Peyer's patch (tissue), 4 donors: ENCODE data around the gene OPRL1. TPM values are rescaled to one million over a fixed set of nuclear protein-coding genes. Genes with fewer than 3 reads are reported as not detected.

ENCODE experiments used
- DNase-seq, 3 donors: peaks; one replicate each; pipeline ENCODE4 v3.0.0-alpha.2; 2017 to 2019
- H3K27ac ChIP-seq, 4 donors: fragments of 200-600 bp; sonication (generic); one replicate each; pipeline ENCODE4 v1.5.1; 2016 to 2019
- H3K27me3 ChIP-seq, 2 donors: fragments of 200-600 bp; sonication (generic); one replicate each; pipeline ENCODE4 v1.5.1; 2019
- H3K36me3 ChIP-seq, 3 donors: fragments of 200-600 bp; sonication (generic); one replicate each; pipeline ENCODE4 v1.5.1; 2016 to 2019
- H3K4me1 ChIP-seq, 4 donors: fragments of 200-600 bp; sonication (generic); one replicate each; pipeline ENCODE4 v1.5.1; 2016 to 2019
- H3K4me3 ChIP-seq, 4 donors: fragments of 200-600 bp; sonication (generic); 1 replicate in 3 of 4; 2 replicates in 1 of 4; pipeline ENCODE4 v1.5.1; 2016 to 2019; ENCODE audit warnings: mild to moderate bottlenecking in 1 of 4
- H3K9me3 ChIP-seq, 4 donors: fragments of 200-600 bp; sonication (generic); one replicate each; pipeline ENCODE4 v1.5.1; 2016 to 2019; ENCODE audit warnings: mild to moderate bottlenecking in 1 of 4
- POLR2A ChIP-seq, 2 donors: fragments of 450-650 bp; IDR thresholded peaks; one replicate each; pipeline ENCODE4 v1.5.1; 2017; ENCODE audit warnings: antibody characterized with exemption in 2 of 2, mild to moderate bottlenecking in 2 of 2, moderate library complexity in 2 of 2
- total RNA-seq, 4 donors: library from RNA; depleted of rRNA; stranded (reverse); fragments of >200 nt; gene quantifications; one replicate each; pipeline ENCODE4 v1.1.0, GENCODE V29; 2016
- TF ChIP-seq, protein P1 (sequence below), 6 experiments: fragments of 450-650 bp in 4 of 6; fragments of 200-600 bp in 2 of 6; sonication (generic) in 1 of 6; IDR thresholded peaks; one replicate each; pipeline ENCODE4 v1.5.1; 2017 to 2019; ENCODE audit warnings: antibody characterized with exemption in 6 of 6, mild to moderate bottlenecking in 3 of 6, moderate library complexity in 1 of 6

The OPRL1 gene
- total RNA-seq, 4 donors from 2014 or later = 0.27 TPM; not detected in 3

DNA sequence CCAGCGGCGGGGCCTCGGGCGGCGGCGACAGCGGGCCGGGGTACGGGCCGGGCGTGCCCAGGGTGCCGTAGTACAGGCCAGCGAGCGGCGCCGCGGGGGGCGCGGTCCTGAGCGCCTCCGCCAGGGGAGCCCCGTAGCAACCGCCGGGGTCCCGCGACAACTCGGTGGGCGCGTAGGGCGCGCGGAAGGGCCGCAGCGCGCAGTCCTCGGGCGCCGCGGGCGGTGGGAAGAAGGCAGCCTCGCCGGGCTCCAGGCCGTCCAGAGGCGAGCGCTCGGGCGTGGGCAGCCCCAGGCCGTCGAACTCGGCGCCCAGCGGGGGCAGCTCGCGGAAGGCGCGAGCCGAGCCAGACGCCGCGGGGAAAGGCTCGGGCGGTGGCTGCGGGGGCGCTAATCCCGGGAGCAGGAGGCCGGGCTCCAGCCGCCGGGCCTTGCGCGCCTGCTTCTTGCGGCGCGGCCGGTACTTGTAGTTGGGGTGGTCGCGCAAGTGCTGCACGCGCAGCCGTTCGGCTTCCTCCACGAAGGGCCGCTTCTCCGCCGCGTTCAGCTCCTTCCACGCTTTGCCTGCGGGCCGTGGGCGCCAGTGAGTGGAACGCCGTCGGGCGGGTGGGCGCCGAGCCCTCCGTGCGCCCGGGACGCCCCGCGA, 31.4 kb upstream of the OPRL1 start:
- TF ChIP-seq POLR2A (IDR thresholded peaks at IDR 0.05) = no peak
- TF ChIP-seq, protein P1, sequence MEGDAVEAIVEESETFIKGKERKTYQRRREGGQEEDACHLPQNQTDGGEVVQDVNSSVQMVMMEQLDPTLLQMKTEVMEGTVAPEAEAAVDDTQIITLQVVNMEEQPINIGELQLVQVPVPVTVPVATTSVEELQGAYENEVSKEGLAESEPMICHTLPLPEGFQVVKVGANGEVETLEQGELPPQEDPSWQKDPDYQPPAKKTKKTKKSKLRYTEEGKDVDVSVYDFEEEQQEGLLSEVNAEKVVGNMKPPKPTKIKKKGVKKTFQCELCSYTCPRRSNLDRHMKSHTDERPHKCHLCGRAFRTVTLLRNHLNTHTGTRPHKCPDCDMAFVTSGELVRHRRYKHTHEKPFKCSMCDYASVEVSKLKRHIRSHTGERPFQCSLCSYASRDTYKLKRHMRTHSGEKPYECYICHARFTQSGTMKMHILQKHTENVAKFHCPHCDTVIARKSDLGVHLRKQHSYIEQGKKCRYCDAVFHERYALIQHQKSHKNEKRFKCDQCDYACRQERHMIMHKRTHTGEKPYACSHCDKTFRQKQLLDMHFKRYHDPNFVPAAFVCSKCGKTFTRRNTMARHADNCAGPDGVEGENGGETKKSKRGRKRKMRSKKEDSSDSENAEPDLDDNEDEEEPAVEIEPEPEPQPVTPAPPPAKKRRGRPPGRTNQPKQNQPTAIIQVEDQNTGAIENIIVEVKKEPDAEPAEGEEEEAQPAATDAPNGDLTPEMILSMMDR (IDR thresholded peaks at IDR 0.05) = no peak
- Histone ChIP-seq H3K27ac (no peak overlapping the region), H3K36me3 (no peaks in the 10 kb centered on the region), H3K27me3 (peaks cover 0 to 32% of the 10 kb centered on the region in 2 donors), H3K4me1 (peaks cover 0 to 24% (median 9%) of the 10 kb centered on the region in 4 donors), H3K4me3 (peak overlapping the region in 3 of 4 donors; percentile 36 to 37 (median 37)), H3K9me3 (no peaks in the 10 kb centered on the region)
- no peak for DNase-seq

- peak within 1 kb of the TSS in 3 of 4 donors; percentile 31 to 65 (median 59) for H3K27ac ChIP-seq
- H3K27me3 ChIP-seq = peaks cover 0 to 32% of the 10 kb centered on the region in 2 donors
- no peaks in the 10 kb centered on the region for H3K9me3 ChIP-seq
- no peaks in the 10 kb centered on the region for H3K36me3 ChIP-seq
- peaks cover 0 to 24% (median 9%) of the 10 kb centered on the region in 4 donors for H3K4me1 ChIP-seq
- peak within 1 kb of the TSS in 3 of 4 donors; percentile 36 to 37 (median 37) for H3K4me3 ChIP-seq
- TF ChIP-seq POLR2A (IDR thresholded peaks at IDR 0.05) = no peak
- TF ChIP-seq, protein P1 (IDR thresholded peaks at IDR 0.05) = no peak
- DNase-seq = no peak
These were observed 30.6 kb upstream of the OPRL1 start, which contains the start of gene SOX18 for GRCh38 chr20:64049060-64049877. TSS of gene SOX18 (minus strand) at chr20:64049639. CDS start at chr20:64049516, 123 bp downstream.

DNA sequence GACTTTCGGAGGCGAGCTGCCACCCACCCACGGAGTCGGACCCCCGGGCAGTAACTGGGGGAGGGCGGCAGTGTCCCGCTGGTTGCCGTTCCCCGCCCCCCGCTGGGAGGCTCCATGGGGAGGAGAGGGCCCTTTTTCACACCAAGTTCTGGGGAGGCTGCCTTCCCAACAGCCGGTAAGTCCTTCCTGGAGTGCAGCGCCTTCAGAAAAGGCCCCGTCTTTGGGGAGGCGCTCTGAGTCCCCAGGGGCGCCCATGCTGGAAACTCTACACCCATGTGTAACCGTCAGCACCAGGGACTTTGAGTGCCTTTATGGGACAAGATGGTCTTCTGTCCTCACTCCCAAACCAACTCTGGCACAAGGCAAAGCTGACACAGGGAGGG, 30.0 kb upstream of the OPRL1 start:
- Histone ChIP-seq H3K27ac (peak overlapping the region in 3 of 4 donors; percentile 31 to 65 (median 59)), H3K4me1 (peaks cover 0 to 24% (median 9%) of the 10 kb centered on the region in 4 donors), H3K36me3 (no peaks in the 10 kb centered on the region), H3K9me3 (no peaks in the 10 kb centered on the region), H3K27me3 (peaks cover 0 to 32% of the 10 kb centered on the region in 2 donors), H3K4me3 (peak overlapping the region in 3 of 4 donors; percentile 36 to 37 (median 37))
- DNase-seq = no peak
- TF ChIP-seq, protein P1 (IDR thresholded peaks at IDR 0.05) = no peak
- no peak for TF ChIP-seq POLR2A (IDR thresholded peaks at IDR 0.05)

- H3K36me3 ChIP-seq = no peaks in the 10 kb centered on the region
- H3K4me1 ChIP-seq = peaks cover 0 to 24% (median 9%) of the 10 kb centered on the region in 4 donors
- H3K4me3 ChIP-seq = peak overlapping the region in 1 of 4 donors; percentile 37
- peaks cover 0 to 32% of the 10 kb centered on the region in 2 donors for H3K27me3 ChIP-seq
- peak overlapping the region in 3 of 4 donors; percentile 31 to 65 (median 57) for H3K27ac ChIP-seq
- no peaks in the 10 kb centered on the region for H3K9me3 ChIP-seq
- DNase-seq = no peak
- TF ChIP-seq POLR2A (IDR thresholded peaks at IDR 0.05) = no peak
- TF ChIP-seq, protein P1 (IDR thresholded peaks at IDR 0.05) = no peak
These were observed 29.4 kb upstream of the OPRL1 start for GRCh38 chr20:64050261-64051032.

- DNase-seq = no peak
- TF ChIP-seq, protein P1 (IDR thresholded peaks at IDR 0.05) = no peak
- no peak for TF ChIP-seq POLR2A (IDR thresholded peaks at IDR 0.05)
- peak overlapping the region in 2 of 4 donors; percentile 57 to 65 for H3K27ac ChIP-seq
These were observed 28.8 kb upstream of the OPRL1 start for GRCh38 chr20:64051033-64051452.

More at GRCh38 chr20:64051033-64051452, 28.8 kb upstream of the OPRL1 start:
- Histone ChIP-seq H3K4me3 (no peak overlapping the region), H3K4me1 (peaks cover 0 to 24% (median 9%) of the 10 kb centered on the region in 4 donors), H3K36me3 (no peaks in the 10 kb centered on the region), H3K9me3 (no peaks in the 10 kb centered on the region), H3K27me3 (peaks cover 0 to 32% of the 10 kb centered on the region in 2 donors)
